LoVo (cell line): ENCODE measurements around the gene GBX1.

ENCODE experiments used
- DNase-seq: peaks from one replicate; pipeline ENCODE4 v3.0.0-alpha.2; 2016; ENCODE audit warnings: low spot score

Gene GBX1

GRCh38 chr7:151167197-151167961 is at the start of gene GBX1:
GBX1 (minus strand) TSS chr7:151167694; CDS start chr7:151167548, 146 bp downstream.
- DNase-seq, result no peak

- DNase-seq, result no peak
Measured at GRCh38 chr7:151215396-151215795, 47.9 kb upstream of the GBX1 start.

- DNase-seq, result no peak
Measured at GRCh38 chr7:151213826-151214225, 46.3 kb upstream of the GBX1 start.

- no peak for DNase-seq
Measured at GRCh38 chr7:151212626-151213025, 45.1 kb upstream of the GBX1 start.

GRCh38 chr7:151211155-151211772 is 43.8 kb upstream of the GBX1 start:
- no peak for DNase-seq

- DNase-seq, result no peak
Measured at GRCh38 chr7:151210087-151210854, 42.8 kb upstream of the GBX1 start, which contains the start of gene H2BK1. H2BK1 (minus strand) TSS chr7:151210488; CDS start chr7:151210318, 170 bp downstream.

- DNase-seq, result no peak
Measured at GRCh38 chr7:151209588-151209987, 42.1 kb upstream of the GBX1 start.

GRCh38 chr7:151208253-151208862 is 40.9 kb upstream of the GBX1 start:
- DNase-seq, result no peak

- DNase-seq, result no peak
Measured at GRCh38 chr7:151207804-151208203, 40.3 kb upstream of the GBX1 start.

GRCh38 chr7:151207315-151207714 is 39.8 kb upstream of the GBX1 start:
- DNase-seq, result no peak

GRCh38 chr7:151206914-151207313 is 39.4 kb upstream of the GBX1 start:
- no peak for DNase-seq

GRCh38 chr7:151205730-151206129 is 38.2 kb upstream of the GBX1 start:
- DNase-seq, result no peak

- no peak for DNase-seq
Measured at GRCh38 chr7:151204383-151205032, 37.0 kb upstream of the GBX1 start.

- DNase-seq, result no peak
Measured at GRCh38 chr7:151202836-151203235, 35.3 kb upstream of the GBX1 start.

GRCh38 chr7:151201751-151202150 is 34.3 kb upstream of the GBX1 start:
- no peak for DNase-seq

- DNase-seq, result no peak
Measured at GRCh38 chr7:151201344-151201743, 33.9 kb upstream of the GBX1 start.

GRCh38 chr7:151198945-151199848 is 31.7 kb upstream of the GBX1 start:
- DNase-seq, result no peak

GRCh38 chr7:151197932-151198331 is 30.4 kb upstream of the GBX1 start:
- DNase-seq, result no peak

GRCh38 chr7:151195616-151196450 is 28.3 kb upstream of the GBX1 start:
- no peak for DNase-seq

GRCh38 chr7:151194188-151194587 is 26.7 kb upstream of the GBX1 start:
- no peak for DNase-seq
